ENCODE data around the gene PRF1. TPM values are rescaled to one million over a fixed set of nuclear protein-coding genes. Genes with fewer than 3 reads are reported as not detected.
A peak's percentile ranks its signal among the peaks of the same experiment; 100 is the strongest.

Gene PRF1
- total RNA-seq, 1 experiment from 2014 or later: 6.4 TPM

DNA sequence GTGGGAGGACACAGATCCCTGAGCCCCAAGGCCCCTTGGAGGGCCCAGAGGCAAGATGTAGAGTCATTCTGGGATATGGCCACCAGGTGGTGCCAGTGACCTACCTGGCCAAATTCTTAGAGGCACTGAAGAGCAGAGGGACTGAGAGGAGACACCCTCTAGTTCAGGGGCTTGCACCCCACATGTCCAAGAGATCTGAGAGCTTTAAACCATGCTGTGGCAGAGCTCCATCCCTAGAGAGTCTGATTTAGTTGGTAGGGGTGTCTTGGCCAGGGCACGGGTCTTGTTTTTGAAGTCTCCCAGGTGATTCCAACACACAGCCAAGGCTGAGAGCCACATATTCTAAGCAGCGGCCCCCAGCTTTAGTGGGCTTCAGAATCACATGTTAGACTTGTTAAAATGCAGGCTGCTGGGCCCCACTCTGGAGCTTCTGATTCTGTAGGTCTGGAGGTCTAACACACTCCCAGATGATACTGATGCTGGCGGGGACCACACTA is 52.5 kb downstream of the PRF1 start:
- H3K4me3 ChIP-seq (replicated peaks in 1 of 2; ENCODE audit: low read depth in 1 of 2, low read length in 2 of 2): no peak overlapping the region
- TF ChIP-seq, protein P1, sequence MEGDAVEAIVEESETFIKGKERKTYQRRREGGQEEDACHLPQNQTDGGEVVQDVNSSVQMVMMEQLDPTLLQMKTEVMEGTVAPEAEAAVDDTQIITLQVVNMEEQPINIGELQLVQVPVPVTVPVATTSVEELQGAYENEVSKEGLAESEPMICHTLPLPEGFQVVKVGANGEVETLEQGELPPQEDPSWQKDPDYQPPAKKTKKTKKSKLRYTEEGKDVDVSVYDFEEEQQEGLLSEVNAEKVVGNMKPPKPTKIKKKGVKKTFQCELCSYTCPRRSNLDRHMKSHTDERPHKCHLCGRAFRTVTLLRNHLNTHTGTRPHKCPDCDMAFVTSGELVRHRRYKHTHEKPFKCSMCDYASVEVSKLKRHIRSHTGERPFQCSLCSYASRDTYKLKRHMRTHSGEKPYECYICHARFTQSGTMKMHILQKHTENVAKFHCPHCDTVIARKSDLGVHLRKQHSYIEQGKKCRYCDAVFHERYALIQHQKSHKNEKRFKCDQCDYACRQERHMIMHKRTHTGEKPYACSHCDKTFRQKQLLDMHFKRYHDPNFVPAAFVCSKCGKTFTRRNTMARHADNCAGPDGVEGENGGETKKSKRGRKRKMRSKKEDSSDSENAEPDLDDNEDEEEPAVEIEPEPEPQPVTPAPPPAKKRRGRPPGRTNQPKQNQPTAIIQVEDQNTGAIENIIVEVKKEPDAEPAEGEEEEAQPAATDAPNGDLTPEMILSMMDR (IDR thresholded peaks at IDR 0.05 in 2 of 3, conservative IDR thresholded peaks at IDR 0.05 in 1 of 3; ENCODE audit: borderline replicate concordance in 1 of 3, insufficient read depth in 1 of 3, low read depth in 2 of 3, low read length in 2 of 3): peak; percentile 87 to 94 (median 89)
- peak; percentile 97 for TF ChIP-seq RAD21 (IDR thresholded peaks at IDR 0.05; ENCODE audit: low read depth)
- TF ChIP-seq EZH2phosphoT487 (IDR thresholded peaks at IDR 0.05; ENCODE audit: borderline replicate concordance): no peak
- no peaks in the 10 kb centered on the region for H3K79me2 ChIP-seq (ENCODE audit: insufficient read depth, low read length)
- no peak overlapping the region for H3K9ac ChIP-seq (ENCODE audit: low read length)
- no peaks in the 10 kb centered on the region for H3K9me3 ChIP-seq (ENCODE audit: control insufficient read depth in 1 of 2, insufficient read depth in 1 of 2, low read depth in 1 of 2, low read length in 2 of 2)
- ChIA-PET POLR2A (no interaction called here), CTCF (interaction anchor here (0.9 kb wide), 1 partner anchor 209 kb away, joined by 3 read pairs; no protein-coding TSS in a partner anchor), RAD21 (ENCODE audit: low non-redundant PET in 1 of 2, low total read pairs in 2 of 2, uncharacterized antibody in 2 of 2, unreplicated experiment in 2 of 2) (interaction anchor here (0.6 to 1.7 kb wide), 2 partner anchors 113 to 208 kb away, joined by 3 to 4 read pairs; no protein-coding TSS in a partner anchor)
- no peak overlapping the region for H2AFZ ChIP-seq (ENCODE audit: low read depth, low read length, poor library complexity, severe bottlenecking)
- H3K27me3 ChIP-seq (ENCODE audit: insufficient read depth, low read length): no peaks in the 10 kb centered on the region
- ATAC-seq (peak; percentile 89), DNase-seq (ENCODE audit: low read depth, low spot score) (peak; percentile 42)
- no peak overlapping the region for H3K27ac ChIP-seq (ENCODE audit: low read depth, low read length)
- no peaks in the 10 kb centered on the region for H3K9me2 ChIP-seq (ENCODE audit: insufficient read depth)
- BruUV-seq (replicated peaks): no TSS peak
- H3K4me2 ChIP-seq (ENCODE audit: low read length): no peak overlapping the region
- H4K20me1 ChIP-seq (ENCODE audit: insufficient read depth): no peaks in the 10 kb centered on the region
- peaks cover 4 to 44% of the 10 kb centered on the region in 2 experiments; a peak in 3 of 4 replicates for H3K4me1 ChIP-seq (ENCODE audit: control insufficient read depth in 1 of 2, insufficient read depth in 2 of 2, low read length in 2 of 2)
- intact Hi-C loops (cut with micrococcal nuclease): loop anchor here (1.0 to 2.0 kb wide), 3 partner anchors 209 to 330 kb away; partner anchors contain the start of gene SGPL1
- peaks cover 12 to 20% of the 10 kb centered on the region in 2 experiments; a peak in 3 of 4 replicates for H3K36me3 ChIP-seq (ENCODE audit: control insufficient read depth in 1 of 2, insufficient read depth in 2 of 2, low read length in 2 of 2)

DNA sequence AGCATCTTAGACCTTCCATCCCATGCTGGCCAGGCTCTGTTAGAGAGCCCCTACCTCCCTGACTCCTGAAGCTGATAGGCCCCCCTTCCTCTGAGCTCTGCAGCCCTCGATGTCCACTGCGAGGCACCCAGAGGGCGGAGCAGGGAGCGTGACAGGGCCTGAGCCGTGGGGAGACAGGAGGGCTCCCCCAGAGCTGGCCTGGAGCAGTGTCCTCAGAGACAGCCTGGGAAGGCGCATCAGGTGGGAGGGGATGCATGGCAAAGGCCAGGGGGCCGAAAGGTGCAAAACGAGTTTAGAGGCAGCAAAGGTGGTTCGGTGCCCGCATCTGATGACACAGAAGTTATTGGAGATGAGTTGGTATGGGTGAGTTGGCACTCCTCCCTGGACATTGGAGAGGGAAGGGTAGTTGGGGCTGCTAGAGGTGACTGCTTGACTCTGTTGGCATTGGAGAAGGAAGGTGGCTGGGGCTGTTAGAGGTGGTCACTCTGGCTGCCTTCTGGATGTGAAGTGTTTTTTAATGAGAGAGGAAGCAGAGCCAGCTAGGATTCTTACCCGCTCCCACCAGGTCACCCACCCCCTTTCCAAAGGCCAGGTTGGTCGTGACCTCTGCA is 53.1 kb downstream of the PRF1 start:
- Histone ChIP-seq H4K20me1 (ENCODE audit: insufficient read depth) (no peaks in the 10 kb centered on the region), H3K4me3 (replicated peaks in 1 of 2; ENCODE audit: low read depth in 1 of 2, low read length in 2 of 2) (no peak overlapping the region), H3K27me3 (ENCODE audit: insufficient read depth, low read length) (no peaks in the 10 kb centered on the region), H3K4me1 (ENCODE audit: control insufficient read depth in 1 of 2, insufficient read depth in 2 of 2, low read length in 2 of 2) (peaks cover 4 to 39% of the 10 kb centered on the region in 2 experiments; a peak in 3 of 4 replicates), H2AFZ (ENCODE audit: low read depth, low read length, poor library complexity, severe bottlenecking) (no peak overlapping the region), H3K9me3 (ENCODE audit: control insufficient read depth in 1 of 2, insufficient read depth in 1 of 2, low read depth in 1 of 2, low read length in 2 of 2) (no peaks in the 10 kb centered on the region), H3K27ac (ENCODE audit: low read depth, low read length) (no peak overlapping the region), H3K9me2 (ENCODE audit: insufficient read depth) (no peaks in the 10 kb centered on the region), H3K79me2 (ENCODE audit: insufficient read depth, low read length) (no peaks in the 10 kb centered on the region), H3K4me2 (ENCODE audit: low read length) (no peak overlapping the region), H3K9ac (ENCODE audit: low read length) (no peak overlapping the region), H3K36me3 (ENCODE audit: control insufficient read depth in 1 of 2, insufficient read depth in 2 of 2, low read length in 2 of 2) (peaks cover 12 to 20% of the 10 kb centered on the region in 2 experiments; a peak in 3 of 4 replicates)
- POLR2A ChIA-PET: interaction anchor here (0.7 kb wide), 1 partner anchor 87 kb away, joined by 3 read pairs; no protein-coding TSS in a partner anchor
- DNase-seq (ENCODE audit: low read depth, low spot score) (no peak), ATAC-seq (peak; percentile 44)
- RAD21 ChIA-PET (ENCODE audit: low non-redundant PET in 1 of 2, low total read pairs in 2 of 2, uncharacterized antibody in 2 of 2, unreplicated experiment in 2 of 2): interaction anchor here (0.6 to 1.7 kb wide), 2 partner anchors 114 to 209 kb away, joined by 3 to 4 read pairs; no protein-coding TSS in a partner anchor
- intact Hi-C loops (cut with micrococcal nuclease): no loop called here
- CTCF ChIA-PET: interaction anchor here (1.0 to 1.6 kb wide), 2 partner anchors 10 to 88 kb away, joined by 4 to 8 read pairs; no protein-coding TSS in a partner anchor
- BruUV-seq (replicated peaks): no TSS peak
- no peak for TF ChIP-seq POLR2A (IDR thresholded peaks at IDR 0.05; ENCODE audit: borderline replicate concordance, extremely low read depth, insufficient read depth, insufficient read length)
- no peak for TF ChIP-seq TCF7L2 (IDR thresholded peaks at IDR 0.05; ENCODE audit: borderline replicate concordance, extremely low read depth, insufficient read depth, insufficient read length)
- TF ChIP-seq, protein P2, sequence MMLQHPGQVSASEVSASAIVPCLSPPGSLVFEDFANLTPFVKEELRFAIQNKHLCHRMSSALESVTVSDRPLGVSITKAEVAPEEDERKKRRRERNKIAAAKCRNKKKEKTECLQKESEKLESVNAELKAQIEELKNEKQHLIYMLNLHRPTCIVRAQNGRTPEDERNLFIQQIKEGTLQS (IDR thresholded peaks at IDR 0.05): no peak
- no peak for TF ChIP-seq ZNF274 (IDR thresholded peaks at IDR 0.05; ENCODE audit: low read depth, low read length)
- no peak for TF ChIP-seq SIN3A (IDR thresholded peaks at IDR 0.05; ENCODE audit: low read depth)
- no peak for TF ChIP-seq EGR1 (IDR thresholded peaks at IDR 0.05; ENCODE audit: low read depth)
- TF ChIP-seq SP1 (IDR thresholded peaks at IDR 0.05; ENCODE audit: low read depth): no peak
- no peak for TF ChIP-seq JUND (IDR thresholded peaks at IDR 0.05)
- TF ChIP-seq ELF1 (IDR thresholded peaks at IDR 0.05; ENCODE audit: borderline replicate concordance, low read depth): no peak
- TF ChIP-seq, protein P3, sequence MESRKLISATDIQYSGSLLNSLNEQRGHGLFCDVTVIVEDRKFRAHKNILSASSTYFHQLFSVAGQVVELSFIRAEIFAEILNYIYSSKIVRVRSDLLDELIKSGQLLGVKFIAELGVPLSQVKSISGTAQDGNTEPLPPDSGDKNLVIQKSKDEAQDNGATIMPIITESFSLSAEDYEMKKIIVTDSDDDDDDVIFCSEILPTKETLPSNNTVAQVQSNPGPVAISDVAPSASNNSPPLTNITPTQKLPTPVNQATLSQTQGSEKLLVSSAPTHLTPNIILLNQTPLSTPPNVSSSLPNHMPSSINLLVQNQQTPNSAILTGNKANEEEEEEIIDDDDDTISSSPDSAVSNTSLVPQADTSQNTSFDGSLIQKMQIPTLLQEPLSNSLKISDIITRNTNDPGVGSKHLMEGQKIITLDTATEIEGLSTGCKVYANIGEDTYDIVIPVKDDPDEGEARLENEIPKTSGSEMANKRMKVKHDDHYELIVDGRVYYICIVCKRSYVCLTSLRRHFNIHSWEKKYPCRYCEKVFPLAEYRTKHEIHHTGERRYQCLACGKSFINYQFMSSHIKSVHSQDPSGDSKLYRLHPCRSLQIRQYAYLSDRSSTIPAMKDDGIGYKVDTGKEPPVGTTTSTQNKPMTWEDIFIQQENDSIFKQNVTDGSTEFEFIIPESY (IDR thresholded peaks at IDR 0.05; ENCODE audit: extremely low read depth, insufficient replicate concordance, low read length): no peak
- TF ChIP-seq SRF (IDR thresholded peaks at IDR 0.05; ENCODE audit: low read depth): no peak
- no peak for TF ChIP-seq POLR2AphosphoS5 (IDR thresholded peaks at IDR 0.05; ENCODE audit: low read depth, low read length)
- no peak for TF ChIP-seq EZH2 (IDR thresholded peaks at IDR 0.05)
